Endothelial cell of umbilical vein (primary cell): ENCODE results near the gene NEB. TPM values are rescaled to one million over a fixed set of nuclear protein-coding genes. Genes with fewer than 3 reads are reported as not detected.
A peak's percentile ranks its signal among the peaks of the same experiment; 100 is the strongest.

Experiments used
- BruUV-seq: library from RNA; stranded (reverse); fragments of 400-500 nt; replicated peaks from 2 replicates; lab custom pipeline; 2021; lab: Mats Ljungman, UMichigan
- CTCF ChIA-PET: fragments of 300-600, 350-600 bp; sonication (Branson Sonifier 250); formaldehyde crosslinking; loops from one replicate; lab custom pipeline; 2021; ENCODE audit warnings: antibody characterized with exemption, inconsistent platforms; lab: Charles Lee
- POLR2A ChIA-PET: fragments of 300-600, 350-600 bp; sonication (Branson Sonifier 250); formaldehyde crosslinking; loops from one replicate; lab custom pipeline; 2021; ENCODE audit warnings: antibody characterized with exemption, inconsistent platforms; lab: Charles Lee
- DNase-seq: peaks from one replicate; pipeline ENCODE4 v3.0.0-alpha.2; 2011; ENCODE audit warnings: low read depth, low spot score
- FAIRE-seq: peaks from 2 replicates; lab custom pipeline; 2011; peaks lifted over from hg19 to GRCh38; lab: Jason Lieb, UNC
- H2AFZ ChIP-seq: 2 replicates; pipeline ENCODE4 v1.6.0; 2012; ENCODE audit warnings: low read depth, low read length, control low read depth, inconsistent platforms
- H3K27ac ChIP-seq: 2 replicates; pipeline ENCODE4 v1.5.1; 2011; ENCODE audit warnings: low read depth, mild to moderate bottlenecking, control low read depth, low read length, moderate library complexity; ENCODE audit not compliant: insufficient read depth
- H3K27me3 ChIP-seq, 2 experiments: 2 replicates each; pipeline versions ENCODE4 v1.6.0 to v1.6.1; 2011; ENCODE audit warnings: low read length in 2 of 2, mixed read lengths in 1 of 2; ENCODE audit not compliant: control insufficient read depth in 2 of 2, insufficient read depth in 2 of 2
- H3K36me3 ChIP-seq, 2 experiments: 2 replicates in 1 of 2; 3 replicates in 1 of 2; pipeline ENCODE4 v1.5.1; 2011; ENCODE audit warnings: low read length in 2 of 2, mild to moderate bottlenecking in 1 of 2, moderate library complexity in 1 of 2; ENCODE audit not compliant: control insufficient read depth in 2 of 2, insufficient read depth in 2 of 2; ENCODE audit errors: extremely low read depth in 1 of 2
- H3K4me1 ChIP-seq: 3 replicates; pipeline ENCODE4 v1.5.1; 2011; ENCODE audit warnings: mild to moderate bottlenecking, low read length; ENCODE audit not compliant: control insufficient read depth, insufficient read depth; ENCODE audit errors: extremely low read depth
- H3K4me2 ChIP-seq: 2 replicates; pipeline ENCODE4 v1.6.1; 2011; ENCODE audit warnings: low read length, control low read depth, mixed read lengths; ENCODE audit not compliant: insufficient read depth
- H3K4me3 ChIP-seq, 3 experiments: fragments of 200-600 bp in 1 of 3; sonication (generic), shearing (Covaris generic) in 1 of 3; replicated peaks in 1 of 3; 2 replicates each; pipeline ENCODE4 v1.5.1; 2011 to 2016; ENCODE audit warnings: control low read depth in 3 of 3, low read length in 3 of 3, mild to moderate bottlenecking in 2 of 3, inconsistent platforms in 1 of 3, low read depth in 1 of 3, moderate library complexity in 1 of 3; ENCODE audit not compliant: insufficient read depth in 1 of 3
- H3K79me2 ChIP-seq: 2 replicates; pipeline ENCODE4 v1.6.0; 2012; ENCODE audit warnings: low read length, inconsistent platforms; ENCODE audit not compliant: control insufficient read depth, insufficient read depth
- H3K9ac ChIP-seq: replicated peaks from 2 replicates; pipeline ENCODE3; 2011; ENCODE audit warnings: low read length, control low read depth; ENCODE audit not compliant: insufficient read depth; ENCODE audit errors: extremely low read depth
- H3K9me1 ChIP-seq: replicated peaks from 3 replicates; pipeline ENCODE4 v1.6.0; 2011; ENCODE audit warnings: mild to moderate bottlenecking, low read length; ENCODE audit not compliant: control insufficient read depth, insufficient read depth; ENCODE audit errors: extremely low read depth
- H3K9me3 ChIP-seq: replicated peaks from 2 replicates; pipeline ENCODE4 v1.5.1; 2012; ENCODE audit warnings: low read length, inconsistent platforms; ENCODE audit not compliant: control insufficient read depth, insufficient read depth
- H4K20me1 ChIP-seq: replicated peaks from 2 replicates; pipeline ENCODE3; 2011; ENCODE audit warnings: mild to moderate bottlenecking, low read length; ENCODE audit not compliant: control insufficient read depth, insufficient read depth; ENCODE audit errors: extremely low read depth
- CTCF ChIP-seq, 2 donors: IDR thresholded peaks; 1 replicate in 1 of 2; 2 replicates in 1 of 2; pipeline ENCODE4 v1.5.1; 2011; ENCODE audit warnings: low read length in 2 of 2, mild to moderate bottlenecking in 2 of 2, moderate library complexity in 2 of 2, control low read depth in 1 of 2, inconsistent platforms in 1 of 2, low read depth in 1 of 2; ENCODE audit not compliant: insufficient read depth in 1 of 2; ENCODE audit errors: extremely low read depth in 1 of 2
- EZH2 ChIP-seq: IDR thresholded peaks from 2 replicates; pipeline ENCODE4 v1.6.1; 2012; ENCODE audit warnings: borderline replicate concordance, low read depth, mild to moderate bottlenecking, moderate library complexity, low read length, inconsistent platforms; ENCODE audit not compliant: severe bottlenecking
- FOS ChIP-seq: IDR thresholded peaks from 2 replicates; pipeline ENCODE4 v1.6.1; 2011; ENCODE audit warnings: mild to moderate bottlenecking, low read length, moderate library complexity, borderline replicate concordance; ENCODE audit not compliant: insufficient read depth
- GATA2 ChIP-seq: IDR thresholded peaks from 2 replicates; pipeline ENCODE4 v1.7.0; 2011; ENCODE audit warnings: low read depth, mild to moderate bottlenecking, moderate library complexity, mixed read lengths, low read length; ENCODE audit not compliant: insufficient read length, insufficient read depth
- JUN ChIP-seq: IDR thresholded peaks from 2 replicates; pipeline ENCODE4 v1.6.1; 2011; ENCODE audit warnings: borderline replicate concordance, low read depth; ENCODE audit not compliant: insufficient read length, insufficient read depth
- MAX ChIP-seq: IDR thresholded peaks from 2 replicates; pipeline ENCODE4 v1.6.1; 2011; ENCODE audit not compliant: insufficient read depth, insufficient read length
- MYC ChIP-seq: IDR thresholded peaks from one replicate; pipeline ENCODE4 v1.6.1; 2011; ENCODE audit warnings: mild to moderate bottlenecking, low read depth, low read length
- POLR2A ChIP-seq: IDR thresholded peaks from 2 replicates; pipeline ENCODE4 v1.6.1; 2012; ENCODE audit warnings: low read depth, mild to moderate bottlenecking, control low read depth, low read length
- POLR2AphosphoS5 ChIP-seq: IDR thresholded peaks from 2 replicates; pipeline ENCODE4 v1.6.1; 2012; ENCODE audit warnings: low read depth, mild to moderate bottlenecking, control low read depth, low read length, moderate library complexity; ENCODE audit not compliant: insufficient read depth
- dilution Hi-C: fragments of 300-500 bp; cut with MboI; formaldehyde crosslinking; loops from one replicate; pipeline ENCODE4 v1.15.0; 2019; ENCODE audit warnings: low sequenced_read_pairs; ENCODE audit not compliant: extremely low pct_ligation_motif_present
- intact Hi-C: fragments of 100-400 bp; cut with micrococcal nuclease; formaldehyde crosslinking; loops from one replicate; pipeline ENCODE4 v1.10.0; 2022
- polyA plus RNA-seq, 4 experiments: library from polyadenylated mRNA; depleted of rRNA in 3 of 4; stranded (reverse) in 3 of 4; unstranded in 1 of 4; fragments of >200 nt; gene quantifications; 2 replicates each; pipeline versions ENCODE4 v1.2.1 to v1.2.3, GENCODE V29; 2011 to 2012; ENCODE audit warnings: missing spikeins in 1 of 4
- total RNA-seq: library from RNA; stranded (reverse); gene quantifications from 2 replicates; pipeline ENCODE4 v1.2.3, GENCODE V29; 2021

The NEB gene
- total and polyA plus RNA-seq, 2 donors (not counting 3 experiments of a cell fraction or from before 2014, with no cell fraction given) = 0.84 to 1.8 TPM

GRCh38 chr2:151619337-151619989, 114.8 kb downstream of the NEB start:
- Histone ChIP-seq H3K27me3 (no peaks in the 10 kb centered on the region), H2AFZ (peak overlapping the region; percentile 62), H3K9me1 (no peaks in the 10 kb centered on the region), H3K79me2 (no peaks in the 10 kb centered on the region), H4K20me1 (no peaks in the 10 kb centered on the region), H3K36me3 (no peaks in the 10 kb centered on the region), H3K9ac (peak overlapping the region; percentile 85), H3K9me3 (no peaks in the 10 kb centered on the region), H3K27ac (peak overlapping the region; percentile 93), H3K4me1 (peaks cover 41% of the 10 kb centered on the region), H3K4me3 (peak overlapping the region in 1 of 3 experiments; percentile 46), H3K4me2 (peak overlapping the region; percentile 89)
- FAIRE-seq = peak; percentile 96
- TSS peak; percentile 93 for BruUV-seq
- ChIA-PET CTCF (interaction anchor here (0.9 to 1.4 kb wide), 4 partner anchors 14 to 408 kb away, joined by 3 to 7 read pairs (median 4); no protein-coding TSS in a partner anchor), POLR2A (no interaction called here)
- TF ChIP-seq FOS (peak; percentile 80), MAX (peak; percentile 20), CTCF (IDR thresholded peaks at IDR 0.05; ENCODE audit: extremely low read depth in 1 of 2, insufficient read depth in 1 of 2, low read depth in 1 of 2, low read length in 2 of 2) (peak; percentile 54 to 56), MYC (no peak), JUN (peak; percentile 99), GATA2 (peak; percentile 81), EZH2 (no peak), POLR2AphosphoS5 (peak; percentile 77), POLR2A (peak; percentile 60)
- dilution Hi-C loops = no loop called here
- intact Hi-C loops = loop anchor here (1.0 to 2.0 kb wide), 2 partner anchors 18 to 209 kb away; partner anchors contain the start of gene ARL5A
- peak; percentile 97 for DNase-seq
